Pancreas (tissue), 10 donors: Measurements from ENCODE around the gene SRSF1. TPM values are rescaled to one million over a fixed set of nuclear protein-coding genes. Genes with fewer than 3 reads are reported as not detected.

Experiments
- ATAC-seq, 4 donors: fragments of 200-7000 bp; cut with Tn5 transposase; one replicate each; pipeline versions ENCODE4 v1.8.0 to v1.9.1; 2020; ENCODE audit warnings: mild to moderate bottlenecking in 4 of 4, moderate library complexity in 4 of 4
- DNase-seq, 6 donors: peaks; one replicate each; pipeline ENCODE4 v3.0.0-alpha.2; 2020
- FAIRE-seq: peaks from 2 replicates; lab custom pipeline; 2012; peaks lifted over from hg19 to GRCh38; lab: Jason Lieb, UNC
- H3K27ac ChIP-seq, 4 donors: fragments of 200-600 bp; sonication (generic); 1 replicate in 3 of 4; 2 replicates in 1 of 4; pipeline versions ENCODE4 v1.5.0 to v1.8.0; 2020
- H3K27me3 ChIP-seq, 4 donors: fragments of 200-600 bp; one replicate each; pipeline ENCODE4 v1.8.0; 2021
- H3K36me3 ChIP-seq, 3 donors: fragments of 200-600 bp; sonication (generic) in 1 of 3; one replicate each; pipeline versions ENCODE4 v1.5.0 to v1.8.0; 2020 to 2021
- H3K4me1 ChIP-seq, 3 donors: fragments of 200-600 bp; one replicate each; pipeline ENCODE4 v1.8.0; 2021
- H3K4me3 ChIP-seq, 4 donors: fragments of 200-600 bp; sonication (generic) in 2 of 4; one replicate each; pipeline versions ENCODE4 v1.5.0 to v1.8.0; 2020 to 2021
- H3K9me3 ChIP-seq, 4 donors: fragments of 200-600 bp; one replicate each; pipeline ENCODE4 v1.8.0; 2021
- CTCF ChIP-seq, 4 donors: fragments of 200-600 bp; sonication (generic) in 3 of 4; IDR thresholded peaks; one replicate each; pipeline versions ENCODE4 v1.5.0 to v1.8.0; 2021; ENCODE audit warnings: antibody characterized with exemption in 4 of 4
- WGBS, 2 donors: extraction: QIAGEN DNeasy Blood & Tissue Kit; methylation state at CpG; one replicate each; pipeline ENCODE4 v1.1.7; 2013; 5-methylcytosine and 5-hydroxymethylcytosine counted together
- intact Hi-C, 3 donors: fragments of 100-400 bp; cut with DNase I; formaldehyde crosslinking; loops; one replicate each; pipeline versions ENCODE4 v1.11.1 to v1.14.2; 2022
- polyA plus RNA-seq, 2 donors: library from polyadenylated mRNA; stranded (reverse); fragments of 200-250 nt; gene quantifications; one replicate each; pipeline ENCODE4 v1.2.3, GENCODE V29; 2013
- total RNA-seq, 6 donors: library from RNA; stranded (reverse); fragmentation: NEBNext Ultra II Directional in 4 of 6; extraction: Animal tissue kit (Norgen Biotek cat#: 25700) in 4 of 6; gene quantifications; one replicate each; pipeline versions ENCODE4 v1.2.1 to v1.2.4, GENCODE V29; 2021 to 2023
- donor health status: healthy with polysubstance abuse.
- donor health status: DM: no; HTN: no; CAD: no; lungs with moderate emphysema.
- donor health status: DM: no; HTN: no; CAD: no.
- donor health status: control.
- donor health status: control.
- donor health status: Bipolar disorder and iron deficiency.
- donor health status: DM: yes; HTN: yes; CAD: no.
- donor health status: DM: no; HTN: no; CAD: no.
- donor health status: DM: no; HTN: no; CAD: no.
- donor health status: DM: yes; HTN: yes; CAD: no.

The SRSF1 gene
- total and polyA plus RNA-seq, 8 donors, result 37.5 to 95.2 (median 67.2) TPM

- FAIRE-seq, result no peak
- TF ChIP-seq CTCF (IDR thresholded peaks at IDR 0.05), result no peak
Measured at GRCh38 chr17:57957120-57957850, 49.8 kb downstream of the SRSF1 start.

GRCh38 chr17:57956291-57957119, 50.5 kb downstream of the SRSF1 start:
- ATAC-seq (no peak), DNase-seq (peak in 1 of 6 donors; percentile 3), FAIRE-seq (no peak)
- H3K27me3 ChIP-seq, result no peaks in the 10 kb centered on the region
- WGBS, 2 donors, result 58 to 65% methylated on average over 13 of the region's 13 CpGs
- TF ChIP-seq CTCF (IDR thresholded peaks at IDR 0.05), result no peak
- no peaks in the 10 kb centered on the region for H3K36me3 ChIP-seq
- intact Hi-C loops, result loop anchor here in 1 of 3 donors (10.0 kb wide), 1 partner anchor 62 kb away; no protein-coding TSS in a partner anchor
- peak overlapping the region in 1 of 4 donors; percentile 67 for H3K27ac ChIP-seq
- peaks cover 0 to 9% (median 0%) of the 10 kb centered on the region in 3 donors for H3K4me1 ChIP-seq
- H3K4me3 ChIP-seq, result no peak overlapping the region
- H3K9me3 ChIP-seq, result no peaks in the 10 kb centered on the region

More at GRCh38 chr17:57957120-57957850, 49.8 kb downstream of the SRSF1 start:
- H3K4me3 ChIP-seq, result no peak overlapping the region
- 88 to 95% methylated on average over 8 of the region's 8 CpGs for WGBS, 2 donors
- H3K9me3 ChIP-seq, result no peaks in the 10 kb centered on the region
- intact Hi-C loops, result loop anchor here in 1 of 3 donors (10.0 kb wide), 1 partner anchor 62 kb away; no protein-coding TSS in a partner anchor
- no peaks in the 10 kb centered on the region for H3K36me3 ChIP-seq
- DNase-seq (no peak), ATAC-seq (no peak)
- no peak overlapping the region for H3K27ac ChIP-seq
- peaks cover 0 to 9% (median 0%) of the 10 kb centered on the region in 3 donors for H3K4me1 ChIP-seq
- H3K27me3 ChIP-seq, result no peaks in the 10 kb centered on the region

GRCh38 chr17:57955183-57955931, 51.7 kb downstream of the SRSF1 start, which contains the start of gene CUEDC1:
Gene CUEDC1, minus strand, starts transcription at chr17:57955412. Its CDS starts 69,848 bp downstream, at chr17:57885564.
- ATAC-seq (peak; percentile 80 to 92 (median 84)), DNase-seq (peak; percentile 77 to 93 (median 85)), FAIRE-seq (no peak)
- WGBS, 2 donors, result 1% methylated on average over 31 to 79 of the region's 79 CpGs
- H3K27ac ChIP-seq, result peak within 1 kb of the TSS; percentile 82 to 95 (median 93)
- H3K36me3 ChIP-seq, result no peaks in the 10 kb centered on the region
- no peak for TF ChIP-seq CTCF (IDR thresholded peaks at IDR 0.05)
- intact Hi-C loops, result loop anchor here in 1 of 3 donors (10.0 kb wide), 1 partner anchor 61 kb away; no protein-coding TSS in a partner anchor
- H3K27me3 ChIP-seq, result no peaks in the 10 kb centered on the region
- no peaks in the 10 kb centered on the region for H3K9me3 ChIP-seq
- peaks cover 0 to 9% (median 0%) of the 10 kb centered on the region in 3 donors for H3K4me1 ChIP-seq
- peak within 1 kb of the TSS; percentile 67 to 86 (median 78) for H3K4me3 ChIP-seq

- Histone ChIP-seq H3K4me3 (peak overlapping the region; percentile 67 to 86 (median 78)), H3K27me3 (no peaks in the 10 kb centered on the region), H3K27ac (peak overlapping the region; percentile 82 to 95 (median 93)), H3K4me1 (peaks cover 0 to 9% (median 0%) of the 10 kb centered on the region in 3 donors), H3K36me3 (no peaks in the 10 kb centered on the region), H3K9me3 (no peaks in the 10 kb centered on the region)
- DNase-seq, result peak; percentile 53 to 82 (median 68)
- WGBS, 2 donors, result 1% methylated on average over 17 to 83 of the region's 85 CpGs
- no peak for TF ChIP-seq CTCF (IDR thresholded peaks at IDR 0.05)
- ATAC-seq, result peak; percentile 57 to 67 (median 64)
- FAIRE-seq, result no peak
- intact Hi-C loops, result loop anchor here in 1 of 3 donors (10.0 kb wide), 1 partner anchor 60 kb away; no protein-coding TSS in a partner anchor
Measured at GRCh38 chr17:57954397-57955182, 52.5 kb downstream of the SRSF1 start.
